RCC 7860 (cell line): ENCODE results near the gene DARS1.

Experiments used
- DNase-seq: peaks from one replicate; pipeline ENCODE4 v3.0.0-alpha.2; 2015; ENCODE audit warnings: low spot score
- FAIRE-seq: peaks from 2 replicates; lab custom pipeline; 2012; peaks lifted over from hg19 to GRCh38; lab: Jason Lieb, UNC

The DARS1 gene

DNA sequence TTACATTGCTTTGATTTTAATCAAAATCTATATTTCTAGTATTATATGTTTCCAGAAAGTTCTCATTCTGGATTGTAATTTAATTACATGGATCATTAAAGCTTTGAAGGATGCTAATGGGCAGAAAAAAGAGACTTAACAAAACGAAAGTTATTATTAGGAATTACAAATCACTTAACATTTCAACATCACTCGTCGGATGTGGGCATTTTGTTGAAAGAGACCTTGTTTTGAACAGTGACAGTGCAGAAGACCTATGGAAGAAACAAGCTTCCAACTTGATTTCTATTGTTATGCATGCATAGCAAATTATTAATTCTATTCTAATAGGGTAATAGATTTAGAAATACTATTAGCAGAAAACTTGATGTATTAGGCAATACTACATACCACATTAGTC is 31.4 kb upstream of the DARS1 start:
- DNase-seq, result no peak

DNA sequence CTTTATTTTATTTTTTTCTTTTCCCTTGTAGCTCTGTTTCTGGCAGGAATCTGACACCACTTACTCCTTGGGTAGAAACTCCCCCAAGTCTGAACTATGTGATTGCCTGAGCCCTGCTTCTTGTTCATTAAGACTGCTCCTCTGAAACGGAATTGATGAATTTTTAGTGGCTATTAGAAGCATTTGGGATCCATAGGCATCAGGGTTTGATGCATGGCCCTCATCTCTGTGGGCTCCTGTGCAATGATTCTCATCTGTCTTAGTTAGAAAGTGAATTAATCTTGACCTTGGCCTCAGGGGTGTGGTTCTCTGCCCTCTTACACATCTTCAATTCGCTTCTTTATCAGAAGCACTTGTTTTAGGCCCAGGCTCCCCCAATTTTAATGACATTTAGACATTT is 31.0 kb upstream of the DARS1 start:
- no peak for DNase-seq
- no peak for FAIRE-seq

More for the DNA sequence above, 31.4 kb upstream of the DARS1 start:
- no peak for FAIRE-seq

DNA sequence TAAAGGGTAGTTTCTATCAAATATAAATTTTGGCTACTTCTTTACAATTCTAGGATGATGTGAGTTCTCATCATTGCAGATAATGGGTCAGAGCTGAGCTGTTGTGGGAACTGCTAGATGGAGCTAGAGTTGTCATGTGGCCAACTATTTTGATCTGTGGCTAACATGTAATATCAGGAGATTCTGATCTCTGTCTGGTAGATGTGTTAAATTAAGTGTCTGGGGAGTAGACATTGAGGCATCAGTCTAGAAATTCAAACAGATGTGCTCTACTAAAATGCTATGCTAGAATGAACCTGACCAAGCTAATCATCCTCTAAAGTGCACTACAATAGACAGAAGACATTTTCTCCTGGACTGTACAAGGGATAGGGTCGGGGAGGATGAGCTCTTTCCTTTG is 30.3 kb upstream of the DARS1 start:
- no peak for FAIRE-seq
- DNase-seq, result no peak

DNA sequence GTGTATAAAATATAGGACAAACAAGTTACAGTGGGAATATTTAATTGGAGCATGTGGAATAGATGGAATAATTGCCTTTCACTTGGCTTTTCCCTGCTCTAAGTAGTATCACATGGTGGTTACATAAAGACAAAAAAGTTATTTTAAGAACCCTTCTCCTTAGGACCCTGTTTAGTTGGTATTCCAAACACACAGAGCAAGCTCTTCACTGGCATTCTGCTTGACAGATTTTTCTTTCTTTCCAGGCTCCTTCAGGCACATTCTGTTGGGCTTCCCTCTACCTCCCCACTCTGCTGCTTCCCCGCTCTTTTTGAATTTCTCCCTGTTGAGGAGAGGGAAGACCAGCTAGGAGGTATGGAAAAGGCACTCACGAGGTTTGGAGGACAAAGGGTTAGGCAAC is 29.0 kb upstream of the DARS1 start:
- FAIRE-seq (no peak), DNase-seq (no peak)

DNA sequence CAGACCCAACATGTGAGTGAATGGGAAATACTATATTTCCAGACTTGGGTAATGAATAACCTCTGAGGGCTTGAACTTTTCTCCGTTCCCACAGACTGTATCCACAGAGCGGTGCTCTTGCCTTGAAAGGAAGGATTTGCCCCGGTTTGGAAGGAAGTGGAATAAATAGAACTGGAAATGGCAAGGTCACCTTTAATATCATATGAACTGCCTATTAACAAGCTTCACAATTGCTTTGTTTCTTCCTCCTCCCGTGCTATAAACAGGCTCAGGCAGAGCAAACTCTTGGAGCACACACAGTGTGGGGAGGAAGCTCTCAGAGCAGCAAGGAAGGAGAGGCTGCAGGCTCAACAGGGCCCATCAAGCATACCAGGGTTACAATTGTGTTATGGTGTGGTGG is 28.5 kb upstream of the DARS1 start:
- no peak for FAIRE-seq
- DNase-seq, result no peak

DNA sequence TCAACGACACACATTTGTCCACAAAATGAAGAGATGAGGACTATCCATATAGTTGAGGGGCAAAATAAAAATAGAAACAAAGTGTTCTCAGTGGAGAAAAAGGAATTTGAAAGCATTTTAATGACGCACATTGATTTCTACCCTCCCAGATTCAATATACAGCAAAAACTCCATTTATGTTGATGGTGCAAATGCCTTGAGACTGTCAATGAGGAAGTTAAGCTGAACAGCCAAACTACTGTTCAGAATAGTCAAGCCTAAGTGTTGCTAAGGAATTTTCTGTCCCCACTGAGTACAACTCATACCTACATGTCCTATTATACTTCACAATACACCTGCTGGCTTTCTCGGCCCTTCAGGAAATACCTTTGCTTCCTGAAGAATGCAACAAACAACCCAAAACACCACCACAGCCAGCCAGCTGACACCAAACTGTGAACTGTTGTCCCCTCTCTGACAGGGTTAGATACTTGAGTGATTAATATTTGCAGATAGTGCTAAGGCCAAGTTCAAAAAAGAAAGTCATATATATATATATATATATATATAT is 27.8 kb upstream of the DARS1 start:
- no peak for FAIRE-seq
- no peak for DNase-seq

DNA sequence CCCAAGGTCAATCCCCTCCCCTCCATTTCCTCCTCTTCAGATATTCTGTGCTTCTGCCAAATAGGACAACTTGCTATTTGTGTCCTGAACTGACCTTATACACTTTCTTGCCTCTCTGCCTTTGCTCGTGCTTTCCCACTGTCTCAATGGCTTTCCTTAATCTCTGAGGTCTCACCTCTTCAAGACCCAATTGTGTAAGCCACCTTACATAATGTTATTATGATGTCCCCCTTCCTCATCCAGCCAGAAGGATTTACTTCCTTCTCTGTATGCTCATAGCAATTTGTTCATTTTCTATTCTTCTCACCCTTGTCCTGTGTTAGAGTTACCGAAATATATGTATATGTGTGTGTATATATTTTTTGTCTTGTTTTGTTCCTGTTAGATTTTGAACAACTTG is 26.9 kb upstream of the DARS1 start:
- no peak for FAIRE-seq

DNA sequence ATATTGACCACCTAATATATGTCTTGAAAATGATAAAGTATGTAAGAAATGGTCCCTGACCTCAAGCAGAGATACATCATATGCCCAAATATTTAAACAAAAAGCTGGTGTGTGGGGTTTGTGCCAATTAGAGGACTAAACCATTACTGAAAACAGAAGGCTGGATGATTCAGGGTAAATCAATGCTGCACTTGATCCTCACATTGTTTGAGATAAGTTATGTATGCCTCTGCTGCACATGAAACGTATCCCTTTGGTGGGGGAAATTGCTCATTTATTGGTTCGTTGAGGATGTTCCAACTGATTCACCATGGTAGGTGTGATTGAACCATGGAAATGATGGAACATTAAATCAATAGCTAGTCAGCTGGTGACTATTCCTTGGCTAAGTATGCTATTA is 24.7 kb upstream of the DARS1 start:
- DNase-seq (no peak), FAIRE-seq (no peak)

More for the DNA sequence above, 26.9 kb upstream of the DARS1 start:
- no peak for DNase-seq

DNA sequence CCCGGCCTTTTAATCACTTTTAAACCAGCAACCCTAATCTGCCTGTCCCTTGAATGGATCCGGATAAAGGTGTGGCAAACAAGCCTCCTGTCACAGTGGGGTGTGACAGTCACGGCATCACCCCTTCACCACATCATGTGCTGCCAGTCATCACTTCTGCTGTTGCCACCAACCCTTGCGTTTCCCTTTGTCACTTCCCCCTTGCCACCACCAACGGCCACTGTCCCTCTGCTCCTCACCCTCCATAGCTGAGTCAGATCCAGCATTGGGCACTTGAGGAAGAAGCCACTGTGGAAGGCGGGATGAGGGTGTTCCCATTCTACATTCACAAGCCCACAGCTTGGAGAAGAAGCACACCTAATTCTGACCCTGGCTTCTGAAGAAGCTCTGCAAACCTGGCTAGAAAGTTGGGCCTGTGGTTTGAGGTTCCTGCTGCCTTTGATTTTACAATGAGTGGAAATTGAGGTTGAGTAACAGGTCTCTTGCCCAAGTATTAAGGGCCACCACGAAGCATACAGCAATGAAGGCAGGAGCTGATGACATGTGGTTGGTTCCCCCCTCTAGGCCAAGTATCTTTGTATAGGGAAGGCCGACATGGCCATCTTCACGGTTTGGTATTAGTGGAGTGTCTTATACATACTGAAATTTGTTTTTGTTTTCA is 22.9 kb upstream of the DARS1 start:
- DNase-seq (no peak), FAIRE-seq (no peak)

DNA sequence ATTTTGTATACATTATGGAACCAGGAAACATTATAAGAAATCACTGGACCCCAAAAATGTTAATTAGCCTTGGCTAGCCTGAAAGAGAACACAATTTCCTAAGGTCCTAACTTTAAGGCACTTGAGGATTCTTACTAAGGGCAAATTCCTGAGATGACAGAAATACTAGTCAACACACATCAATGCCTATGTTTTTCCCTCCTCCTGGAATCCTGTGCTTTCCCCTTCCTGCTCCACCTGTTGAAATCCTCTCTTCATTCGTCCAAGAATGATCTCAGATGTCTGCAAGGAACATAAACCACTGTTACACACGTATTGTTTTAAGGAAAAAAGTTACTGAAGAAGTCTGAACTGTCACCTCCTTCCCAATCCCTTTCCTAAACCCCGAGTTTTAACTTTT is 21.2 kb upstream of the DARS1 start:
- FAIRE-seq (no peak), DNase-seq (no peak)

DNA sequence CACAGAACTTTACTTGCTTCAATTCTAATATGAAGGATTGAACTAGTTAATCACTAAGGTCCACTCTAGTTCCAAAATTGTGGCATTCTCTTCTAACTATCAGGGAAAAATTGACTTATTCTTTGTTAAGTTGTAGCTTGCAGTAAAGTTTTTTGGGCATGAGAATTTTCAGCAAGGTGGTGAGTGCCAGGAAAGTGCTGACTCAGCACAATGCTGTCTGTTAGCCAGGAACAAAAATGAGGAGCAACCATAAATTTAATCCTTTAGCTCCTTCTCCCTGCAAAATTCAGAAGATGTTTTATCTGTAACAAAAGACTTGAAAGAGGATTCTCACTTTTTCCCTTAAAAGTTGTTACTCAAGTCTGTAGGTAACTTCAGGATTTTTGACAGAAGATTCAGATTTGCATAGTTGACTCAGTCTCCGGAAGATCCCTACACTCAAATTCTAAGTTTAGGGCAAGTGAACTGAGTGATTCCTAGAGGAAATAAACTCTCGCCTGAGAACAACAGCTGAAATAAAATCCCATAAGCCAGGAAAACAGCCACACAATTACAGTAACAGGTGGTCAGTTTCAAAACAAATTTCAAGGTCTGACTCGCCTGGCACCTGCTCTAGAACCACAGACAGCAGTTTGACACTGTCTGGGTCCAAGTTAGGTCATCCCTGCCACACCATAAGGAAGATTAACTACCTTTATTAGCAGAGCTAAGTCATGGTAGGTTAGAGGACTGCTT is 20.2 kb upstream of the DARS1 start:
- DNase-seq, result no peak
- no peak for FAIRE-seq

DNA sequence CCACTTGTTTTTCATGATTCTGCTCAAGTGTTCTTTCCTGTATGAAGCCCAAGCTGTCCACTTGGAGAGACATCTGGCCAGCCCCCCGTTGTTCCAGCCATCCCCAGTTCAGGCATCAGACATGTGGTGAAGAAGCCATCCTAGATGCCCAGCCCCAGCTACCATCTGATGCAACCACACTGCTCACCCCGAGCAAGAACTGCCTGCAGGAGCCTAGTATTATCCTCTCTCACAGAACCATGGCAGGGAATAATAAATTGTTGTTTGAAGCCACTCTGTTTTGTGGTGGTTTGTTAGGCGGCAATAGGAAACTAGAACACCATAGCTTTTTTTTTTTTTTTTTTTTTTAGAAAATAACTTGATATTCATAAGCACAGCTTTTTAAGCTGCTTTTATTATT is 19.5 kb upstream of the DARS1 start:
- no peak for DNase-seq
- FAIRE-seq, result no peak

DNA sequence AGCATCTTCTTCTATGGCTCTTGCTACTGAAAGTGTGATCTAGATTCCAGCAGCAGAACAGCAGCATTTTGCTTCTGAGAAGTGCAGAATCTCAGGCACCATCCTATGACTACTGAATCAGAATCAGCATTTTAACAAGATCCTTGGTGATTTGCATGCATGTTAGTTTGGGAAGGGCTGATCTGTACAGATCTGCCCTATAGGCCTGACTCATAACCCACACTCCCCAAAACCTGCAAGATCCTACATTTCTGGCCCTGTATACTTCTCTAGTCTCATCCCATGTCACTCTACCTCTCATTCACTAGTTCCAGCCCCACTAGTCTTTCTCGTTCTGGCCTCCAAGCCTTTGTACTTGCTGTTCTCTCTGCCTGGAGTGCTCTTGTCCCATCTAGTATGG is 15.7 kb upstream of the DARS1 start:
- DNase-seq, result no peak
- FAIRE-seq, result no peak

DNA sequence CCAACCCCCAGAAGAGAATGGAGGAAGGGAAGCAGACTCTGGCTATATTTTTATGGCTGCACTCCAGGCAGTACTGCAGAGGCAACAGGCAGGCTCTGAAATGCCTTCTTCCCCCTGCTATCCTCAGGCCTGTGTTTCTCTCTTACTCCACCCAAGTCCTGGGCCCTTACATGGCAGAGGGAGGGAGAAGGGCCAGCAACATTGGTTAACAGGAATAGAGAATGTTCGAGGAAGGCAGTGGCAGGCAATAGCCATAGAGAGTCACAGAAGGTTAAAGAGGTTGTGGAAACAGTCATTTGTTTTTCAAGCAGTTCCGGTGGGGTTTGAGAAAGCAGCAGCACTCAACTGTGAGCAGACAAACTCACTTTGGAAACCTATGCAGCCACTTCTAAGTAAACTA is 15.1 kb upstream of the DARS1 start:
- no peak for DNase-seq
- FAIRE-seq, result no peak

DNA sequence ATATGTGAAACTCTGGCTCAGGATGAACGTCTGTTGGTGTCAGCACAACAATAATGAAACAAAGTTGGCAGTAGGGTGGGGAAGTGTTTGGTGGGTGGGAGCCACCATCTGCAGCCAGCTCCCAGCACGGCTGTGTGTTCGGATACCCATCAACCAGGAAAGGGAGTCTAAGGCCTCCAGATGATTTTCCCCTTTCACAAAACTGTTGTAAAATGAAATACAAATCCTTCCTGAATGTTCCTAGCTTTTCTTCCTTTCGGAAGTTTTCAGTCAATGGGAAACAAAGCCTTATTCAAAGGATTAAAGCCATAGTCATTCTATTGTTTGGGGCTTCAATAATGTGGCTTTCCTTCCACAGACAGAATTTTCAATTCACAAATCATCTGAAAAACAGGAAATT is 14.5 kb upstream of the DARS1 start:
- DNase-seq, result no peak
- FAIRE-seq, result no peak

DNA sequence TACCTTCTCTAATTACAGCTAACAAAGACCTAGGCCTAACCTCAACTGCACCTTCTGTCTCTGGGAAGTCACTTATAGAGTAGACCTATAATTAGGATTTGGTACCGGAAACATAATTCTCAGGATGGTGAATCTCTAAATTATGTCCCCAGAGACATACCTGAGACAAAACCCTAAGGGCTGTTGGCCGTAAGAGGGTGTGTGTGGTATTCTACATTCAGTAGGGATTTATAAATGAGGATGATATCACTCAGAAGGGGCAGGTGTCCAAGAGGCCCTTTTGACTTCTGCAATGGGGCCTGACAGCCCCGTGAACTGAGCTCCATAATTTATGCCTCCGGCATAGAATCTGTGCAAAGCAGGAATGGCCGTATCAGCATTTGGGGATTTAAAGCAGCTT is 13.5 kb upstream of the DARS1 start:
- DNase-seq, result no peak
- no peak for FAIRE-seq

DNA sequence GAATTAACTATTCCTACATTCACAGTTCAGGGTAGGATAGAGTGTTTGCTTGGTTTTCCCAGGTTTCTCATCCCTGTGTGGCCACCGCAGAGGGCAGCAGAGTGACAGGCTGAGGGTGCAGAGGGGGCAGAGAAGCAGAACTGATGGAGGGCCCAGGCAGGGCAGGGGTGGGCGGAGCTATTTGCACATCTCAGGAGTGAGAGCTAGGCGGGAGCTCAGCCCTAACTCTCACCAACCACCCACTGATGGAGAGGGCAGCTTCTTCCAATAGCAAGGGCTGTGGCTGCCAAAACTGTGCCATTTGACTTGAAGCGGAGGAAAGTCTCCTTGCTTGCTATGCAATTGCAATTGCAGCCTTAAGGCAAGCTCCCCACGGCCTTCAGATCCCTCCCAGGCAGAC is 12.0 kb upstream of the DARS1 start:
- DNase-seq (no peak), FAIRE-seq (no peak)

DNA sequence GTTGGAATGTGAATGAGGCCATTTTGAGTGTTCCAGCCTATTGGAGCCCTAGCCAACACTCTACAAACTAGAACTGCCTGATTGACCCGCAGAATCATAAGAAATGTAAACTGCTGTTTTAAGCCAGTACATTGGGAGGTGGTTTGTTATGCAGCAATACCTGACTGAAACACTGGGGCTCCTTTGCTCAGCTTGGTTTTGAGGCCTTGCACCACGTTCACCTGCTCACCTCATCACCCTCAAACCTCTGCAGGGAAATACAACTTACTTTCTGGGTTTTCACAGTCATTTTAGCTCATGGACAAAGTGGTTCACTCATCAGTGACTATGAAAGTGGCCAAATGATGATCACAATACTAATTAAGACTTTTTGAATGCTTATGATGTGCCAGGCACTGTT is 10.9 kb upstream of the DARS1 start:
- DNase-seq (no peak), FAIRE-seq (no peak)

DNA sequence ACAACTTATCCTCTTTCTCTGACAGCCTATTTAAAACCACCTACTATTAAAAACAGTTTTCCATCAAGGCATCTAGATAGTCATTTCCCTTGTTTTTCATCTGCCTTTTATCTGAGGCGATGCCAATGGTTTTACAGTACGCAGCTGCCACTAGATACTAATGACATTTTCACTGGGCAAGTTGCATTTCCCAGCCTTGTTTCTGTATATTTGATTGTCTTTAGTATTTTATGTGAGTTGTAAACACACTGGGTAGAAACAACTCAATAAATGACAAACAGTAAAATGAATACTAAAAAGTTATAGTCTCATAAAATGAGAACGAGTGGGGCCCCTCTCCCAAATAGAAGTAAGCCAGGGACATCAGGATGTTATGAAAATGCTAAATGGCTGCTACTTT is 8.9 kb upstream of the DARS1 start:
- FAIRE-seq, result no peak
- no peak for DNase-seq

DNA sequence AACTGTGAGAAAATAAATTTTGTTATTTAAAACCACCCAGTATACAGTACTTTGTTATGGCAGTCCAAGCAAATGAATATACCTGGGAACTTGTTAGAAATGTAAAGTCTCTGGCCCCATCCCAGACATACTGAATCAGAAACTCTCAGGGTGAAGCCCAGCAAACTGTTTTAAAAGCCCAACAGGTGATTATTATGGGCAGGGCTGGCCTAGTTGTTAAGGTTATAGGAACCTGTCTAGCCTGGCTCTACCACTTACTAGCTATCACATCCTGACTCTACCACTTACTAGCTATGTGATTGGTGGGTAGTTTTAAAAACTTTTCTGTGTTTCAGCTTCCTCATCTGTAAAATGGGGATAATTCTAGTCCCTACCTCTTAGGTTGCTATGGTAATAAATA is 8.0 kb upstream of the DARS1 start:
- FAIRE-seq (no peak), DNase-seq (no peak)

DNA sequence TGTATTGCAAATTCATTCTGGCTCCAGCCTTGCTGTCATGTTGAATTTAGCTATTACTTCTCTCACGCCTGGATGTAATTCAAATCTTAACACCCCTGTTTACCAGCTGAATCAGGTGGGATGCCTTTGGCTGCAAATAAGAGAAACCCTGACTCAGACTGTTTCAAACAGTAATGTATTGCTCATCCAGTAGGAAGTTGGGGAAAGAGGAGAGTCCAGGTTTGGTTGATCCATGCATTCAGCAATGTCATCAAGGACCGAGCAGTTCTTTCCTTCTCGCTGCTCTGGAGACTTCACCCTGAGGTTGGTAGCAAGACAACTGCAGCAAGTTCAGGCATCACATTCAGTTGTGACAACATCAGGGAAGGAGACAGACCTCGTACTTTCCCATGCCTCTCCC is 6.4 kb upstream of the DARS1 start:
- no peak for DNase-seq
- no peak for FAIRE-seq

DNA sequence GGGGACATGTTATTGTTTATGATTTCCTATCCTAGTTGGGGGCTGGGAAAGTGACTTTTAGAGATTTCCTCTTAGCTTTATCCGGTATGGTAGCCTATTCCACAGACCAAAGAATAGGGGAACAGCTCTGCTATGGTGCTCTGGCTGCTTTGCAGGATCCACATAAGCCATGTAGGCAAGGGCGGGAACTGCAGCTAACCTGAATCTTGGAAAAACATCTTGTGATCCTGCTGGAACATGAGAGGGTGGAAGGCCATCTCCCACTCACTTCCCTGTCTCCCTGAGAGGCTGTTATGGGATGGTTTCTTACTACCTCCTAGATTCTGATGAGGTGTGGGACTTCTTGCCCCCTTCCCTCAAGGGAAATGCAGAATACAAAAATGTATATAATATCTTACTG is 2.0 kb upstream of the DARS1 start:
- DNase-seq (no peak), FAIRE-seq (no peak)

DNA sequence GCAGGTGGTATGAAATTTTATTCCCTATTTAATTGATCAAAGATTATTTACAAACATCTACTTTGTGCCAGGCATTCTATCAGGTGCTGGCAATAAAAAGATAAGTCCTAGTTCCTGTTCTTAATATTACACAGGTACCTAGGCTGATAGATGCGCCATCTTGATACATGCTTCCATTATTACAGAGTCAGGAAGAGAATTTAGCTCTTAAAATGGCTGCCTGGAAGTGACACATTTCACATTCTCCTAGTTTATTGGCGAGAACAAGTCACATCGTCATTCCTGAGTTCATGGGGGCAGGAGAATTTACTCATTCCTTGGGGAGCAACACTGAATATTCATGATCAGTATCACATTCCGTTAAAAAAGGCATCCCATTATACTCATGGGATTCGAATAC is 1.1 kb upstream of the DARS1 start:
- FAIRE-seq, result no peak

More for the DNA sequence above, 1.1 kb upstream of the DARS1 start:
- no peak for DNase-seq
